Liver (tissue), 9 donors: ENCODE data around the gene SLC7A10. TPM values are rescaled to one million over a fixed set of nuclear protein-coding genes. Genes with fewer than 3 reads are reported as not detected.

Source experiments
- DNase-seq: peaks from one replicate; pipeline ENCODE4 v3.0.0-alpha.2; 2017; ENCODE audit warnings: low spot score
- H3K27ac ChIP-seq, 2 donors: one replicate each; pipeline ENCODE4 v1.7.0; 2013; ENCODE audit warnings: inconsistent platforms in 2 of 2, low read length in 2 of 2, control low read depth in 1 of 2, low read depth in 1 of 2, mild to moderate bottlenecking in 1 of 2
- H3K27me3 ChIP-seq, 4 donors: one replicate each; pipeline versions ENCODE4 v1.6.1 to v1.7.0; 2013; ENCODE audit warnings: low read length in 3 of 4, inconsistent platforms in 1 of 4, mild to moderate bottlenecking in 1 of 4, moderate library complexity in 1 of 4; ENCODE audit not compliant: control insufficient read depth in 4 of 4, insufficient read depth in 4 of 4
- H3K36me3 ChIP-seq, 4 donors: one replicate each; pipeline versions ENCODE4 v1.6.1 to v1.7.0; 2013; ENCODE audit warnings: low read length in 3 of 4, mild to moderate bottlenecking in 3 of 4, low read depth in 1 of 4, moderate library complexity in 1 of 4; ENCODE audit not compliant: control insufficient read depth in 4 of 4, insufficient read depth in 3 of 4
- H3K4me1 ChIP-seq, 4 donors: one replicate each; pipeline versions ENCODE4 v1.6.1 to v1.7.0; 2013; ENCODE audit warnings: low read length in 3 of 4, mild to moderate bottlenecking in 3 of 4, moderate library complexity in 1 of 4; ENCODE audit not compliant: control insufficient read depth in 4 of 4, insufficient read depth in 4 of 4
- H3K4me3 ChIP-seq, 3 donors: one replicate each; pipeline versions ENCODE4 v1.6.1 to v1.7.0; 2013; ENCODE audit warnings: low read length in 3 of 3, control low read depth in 1 of 3, low read depth in 1 of 3, mild to moderate bottlenecking in 1 of 3
- H3K9ac ChIP-seq, 2 donors: one replicate each; pipeline ENCODE4 v1.7.0; 2013; ENCODE audit warnings: low read length in 2 of 2, mild to moderate bottlenecking in 2 of 2, moderate library complexity in 2 of 2, control low read depth in 1 of 2, low read depth in 1 of 2
- H3K9me3 ChIP-seq, 4 donors: one replicate each; pipeline versions ENCODE4 v1.6.1 to v1.7.0; 2013; ENCODE audit warnings: low read length in 3 of 4; ENCODE audit not compliant: control insufficient read depth in 4 of 4
- ATF3 ChIP-seq: IDR thresholded peaks from 2 replicates; pipeline ENCODE4 v1.6.1; 2016; ENCODE audit warnings: antibody characterized with exemption
- CTCF ChIP-seq: fragments of 150-350 bp; IDR thresholded peaks from 2 replicates; pipeline ENCODE4 v1.5.1; 2017; ENCODE audit warnings: improper control_type of control experiment, low read depth, low read length; ENCODE audit not compliant: missing input control
- EGR1 ChIP-seq, 2 donors: IDR thresholded peaks; 2 replicates each; pipeline ENCODE4 v1.6.1; 2016 to 2018; ENCODE audit warnings: antibody characterized with exemption in 2 of 2, low read depth in 2 of 2
- FOXA1 ChIP-seq: IDR thresholded peaks from 2 replicates; pipeline ENCODE4 v1.6.1; 2016; ENCODE audit warnings: antibody characterized with exemption
- FOXA2 ChIP-seq: IDR thresholded peaks from 2 replicates; pipeline ENCODE4 v1.6.1; 2016; ENCODE audit warnings: antibody characterized with exemption
- GABPA ChIP-seq, 2 donors: IDR thresholded peaks in 1 of 2; conservative IDR thresholded peaks in 1 of 2; 2 replicates each; pipeline ENCODE4 v1.6.1; 2016; ENCODE audit warnings: antibody characterized with exemption in 2 of 2, mild to moderate bottlenecking in 1 of 2, moderate library complexity in 1 of 2
- HNF4G ChIP-seq: IDR thresholded peaks from 2 replicates; pipeline ENCODE4 v1.6.1; 2016; ENCODE audit warnings: antibody characterized with exemption
- JUND ChIP-seq, 2 donors: IDR thresholded peaks; 2 replicates each; pipeline ENCODE4 v1.6.1; 2016; ENCODE audit warnings: antibody characterized with exemption in 2 of 2
- MAX ChIP-seq: IDR thresholded peaks from 2 replicates; pipeline ENCODE4 v1.6.1; 2016; ENCODE audit warnings: antibody characterized with exemption
- NR2F2 ChIP-seq: IDR thresholded peaks from 2 replicates; pipeline ENCODE4 v1.6.1; 2016; ENCODE audit warnings: antibody characterized with exemption
- RAD21 ChIP-seq, 2 donors: IDR thresholded peaks; 2 replicates each; pipeline ENCODE4 v1.6.1; 2016; ENCODE audit warnings: antibody characterized with exemption in 2 of 2, mild to moderate bottlenecking in 2 of 2
- REST ChIP-seq: IDR thresholded peaks from 2 replicates; pipeline ENCODE4 v1.6.1; 2016; ENCODE audit warnings: antibody characterized with exemption, mild to moderate bottlenecking
- RXRA ChIP-seq, 2 donors: IDR thresholded peaks; 2 replicates each; pipeline ENCODE4 v1.6.1; 2017 to 2018; ENCODE audit warnings: antibody characterized with exemption in 2 of 2, mild to moderate bottlenecking in 1 of 2
- SP1 ChIP-seq: IDR thresholded peaks from 2 replicates; pipeline ENCODE4 v1.6.1; 2018; ENCODE audit warnings: antibody characterized with exemption, mild to moderate bottlenecking
- YY1 ChIP-seq: IDR thresholded peaks from 2 replicates; pipeline ENCODE4 v1.6.1; 2016; ENCODE audit warnings: antibody characterized with exemption, mild to moderate bottlenecking
- ZBTB33 ChIP-seq: IDR thresholded peaks from 2 replicates; pipeline ENCODE4 v1.6.1; 2016; ENCODE audit warnings: antibody characterized with exemption
- WGBS: extraction: QIAGEN DNeasy Blood & Tissue Kit; methylation state at CpG from one replicate; pipeline ENCODE4 v1.1.7; 2013; 5-methylcytosine and 5-hydroxymethylcytosine counted together
- polyA plus RNA-seq, 2 donors: library from polyadenylated mRNA; stranded (reverse) in 1 of 2; unstranded in 1 of 2; fragments of 200-250 nt in 1 of 2; fragments of >200 nt in 1 of 2; fragmentation: Nextera tagmentation in 1 of 2; extraction: Ambion mirVana in 1 of 2; gene quantifications; one replicate each; pipeline versions ENCODE4 v1.2.1 to v1.2.3, GENCODE V29; 2013 to 2015
- total RNA-seq, 2 donors: library from RNA; depleted of rRNA; stranded (reverse); fragments of >200 nt; gene quantifications; one replicate each; pipeline ENCODE4 v1.2.3, GENCODE V29; 2014
- donor health status: healthy.
- donor health status: healthy.
- donor health status: healthy.
- donor health status: healthy.
- donor health status: healthy.

The SLC7A10 gene
- total and polyA plus RNA-seq, 4 donors, result not detected

- no peak for TF ChIP-seq REST
- no peak for TF ChIP-seq ATF3
Measured at GRCh38 chr19:33261511-33262189, 36.0 kb upstream of the SLC7A10 start (continued).

GRCh38 chr19:33260628-33261418, 35.2 kb upstream of the SLC7A10 start:
- no peaks in the 10 kb centered on the region for H3K9me3 ChIP-seq
- no peaks in the 10 kb centered on the region for H3K27me3 ChIP-seq
- no peak overlapping the region for H3K27ac ChIP-seq
- H3K36me3 ChIP-seq, result no peaks in the 10 kb centered on the region
- H3K4me3 ChIP-seq, result no peak overlapping the region
- DNase-seq, result no peak
- WGBS, result 72% methylated on average over 24 of the region's 24 CpGs
- peaks cover 0 to 6% (median 3%) of the 10 kb centered on the region in 4 donors for H3K4me1 ChIP-seq
- no peak overlapping the region for H3K9ac ChIP-seq
- TF ChIP-seq GABPA (IDR thresholded peaks at IDR 0.05 in 1 of 2, conservative IDR thresholded peaks at IDR 0.05 in 1 of 2) (no peak), EGR1 (IDR thresholded peaks at IDR 0.05; ENCODE audit: low read depth in 2 of 2) (no peak), ATF3 (no peak), HNF4G (no peak)

GRCh38 chr19:33259539-33259938, 33.9 kb upstream of the SLC7A10 start:
- H3K36me3 ChIP-seq, result no peaks in the 10 kb centered on the region
- H3K4me1 ChIP-seq, result peaks cover 0 to 6% (median 3%) of the 10 kb centered on the region in 4 donors
- TF ChIP-seq CTCF (no peak), RAD21 (IDR thresholded peaks at IDR 0.05) (no peak), RXRA (IDR thresholded peaks at IDR 0.05) (no peak), JUND (IDR thresholded peaks at IDR 0.05) (no peak), MAX (no peak), EGR1 (IDR thresholded peaks at IDR 0.05; ENCODE audit: low read depth in 2 of 2) (no peak), YY1 (no peak), FOXA1 (no peak), ZBTB33 (no peak), HNF4G (no peak), NR2F2 (no peak), SP1 (no peak), FOXA2 (no peak)
- H3K4me3 ChIP-seq, result no peak overlapping the region
- H3K27me3 ChIP-seq, result no peaks in the 10 kb centered on the region
- 89% methylated on average over 6 of the region's 6 CpGs for whole genome bisulfite sequencing
- no peak overlapping the region for H3K9ac ChIP-seq
- no peak for DNase-seq
- H3K9me3 ChIP-seq, result no peaks in the 10 kb centered on the region
- H3K27ac ChIP-seq, result no peak overlapping the region
